MM.1S (cell line): ENCODE measurements around the gene SMIM14.
"Not testable (repeated sequence)": the region's sequence is repeated elsewhere in the genome, so short reads cannot be mapped to it uniquely, and the experiment has no call there.

Experiments used
- DNase-seq: peaks from one replicate; pipeline ENCODE4 v3.0.0-alpha.2; 2015
- H2AFZ ChIP-seq: fragments of 300-600 bp; sonication (generic); 2 replicates; pipeline ENCODE4 v1.6.0; 2016; ENCODE audit warnings: antibody characterized with exemption, low read length
- H3F3A ChIP-seq: fragments of 300-600 bp; sonication (generic); 2 replicates; pipeline ENCODE4 v1.6.1; 2016; ENCODE audit warnings: mild to moderate bottlenecking, antibody characterized with exemption, low read length, moderate library complexity, mixed read lengths; ENCODE audit not compliant: insufficient read depth
- H3K27ac ChIP-seq: fragments of 300-600 bp; sonication (generic); 2 replicates; pipeline ENCODE4 v1.5.1; 2016; ENCODE audit warnings: mild to moderate bottlenecking, low read length
- H3K27me3 ChIP-seq: fragments of 300-600 bp; sonication (generic); replicated peaks from 2 replicates; pipeline ENCODE4 v1.6.0; 2016; ENCODE audit warnings: low read length; ENCODE audit not compliant: insufficient read depth
- H3K36me3 ChIP-seq: fragments of 300-600 bp; sonication (generic); replicated peaks from 2 replicates; pipeline ENCODE4 v1.6.1; 2016; ENCODE audit warnings: mild to moderate bottlenecking, low read length, mixed read lengths; ENCODE audit not compliant: insufficient read depth
- H3K4me1 ChIP-seq: fragments of 300-600 bp; sonication (generic); 2 replicates; pipeline ENCODE4 v1.6.1; 2016; ENCODE audit warnings: low read length, mixed read lengths
- H3K4me2 ChIP-seq: fragments of 300-600 bp; sonication (generic); 2 replicates; pipeline ENCODE4 v1.6.0; 2016; ENCODE audit warnings: low read depth, low read length
- H3K4me3 ChIP-seq: fragments of 300-600 bp; sonication (generic); 2 replicates; pipeline ENCODE4 v1.5.1; 2016; ENCODE audit warnings: low read length, mixed read lengths
- H3K79me2 ChIP-seq: fragments of 300-600 bp; sonication (generic); 2 replicates; pipeline ENCODE4 v1.6.1; 2016; ENCODE audit warnings: mixed run types, low read length, mixed read lengths
- H3K9ac ChIP-seq: fragments of 300-600 bp; sonication (generic); 2 replicates; pipeline ENCODE4 v1.6.1; 2016; ENCODE audit warnings: low read length, mixed read lengths
- H3K9me2 ChIP-seq: fragments of 300-600 bp; sonication (generic); replicated peaks from 2 replicates; pipeline ENCODE4 v1.6.1; 2016; ENCODE audit warnings: mild to moderate bottlenecking, low read length, mixed read lengths; ENCODE audit not compliant: insufficient read depth
- H3K9me3 ChIP-seq: fragments of 300-600 bp; sonication (generic); replicated peaks from 2 replicates; pipeline ENCODE4 v1.6.1; 2016; ENCODE audit warnings: mild to moderate bottlenecking, low read length, mixed read lengths; ENCODE audit not compliant: insufficient read depth
- H4K20me1 ChIP-seq: fragments of 300-600 bp; sonication (generic); 2 replicates; pipeline ENCODE4 v1.6.1; 2016; ENCODE audit warnings: mild to moderate bottlenecking, low read length, moderate library complexity, mixed read lengths; ENCODE audit not compliant: insufficient read depth
- CTCF ChIP-seq: fragments of 300-600 bp; sonication (generic); IDR thresholded peaks from 2 replicates; pipeline ENCODE4 v1.5.1; 2016; ENCODE audit warnings: antibody characterized with exemption, low read length, mixed read lengths
- EZH2 ChIP-seq: fragments of 300-600 bp; sonication (generic); optimal IDR thresholded peaks from 2 replicates; pipeline ENCODE3; 2017; ENCODE audit warnings: low read depth, mild to moderate bottlenecking, antibody characterized with exemption, low read length, mixed read lengths
- EZH2phosphoT487 ChIP-seq: fragments of 300-600 bp; sonication (generic); IDR thresholded peaks from 2 replicates; pipeline ENCODE4 v1.6.1; 2018; ENCODE audit warnings: antibody characterized with exemption, low read length

SMIM14 gene

GRCh38 chr4:39548425-39549067 lies 90.1 kb downstream of the SMIM14 start:
- no peak overlapping the region for H3K27ac ChIP-seq
- H3K9me2 ChIP-seq: no peaks in the 10 kb centered on the region
- TF ChIP-seq CTCF (no peak), EZH2 (no peak), EZH2phosphoT487 (no peak)
- no peaks in the 10 kb centered on the region for H4K20me1 ChIP-seq
- no peaks in the 10 kb centered on the region for H3F3A ChIP-seq
- no peak overlapping the region for H2AFZ ChIP-seq
- no peak overlapping the region for H3K4me2 ChIP-seq
- no peak overlapping the region for H3K9ac ChIP-seq
- H3K79me2 ChIP-seq: no peaks in the 10 kb centered on the region
- H3K4me1 ChIP-seq: no peaks in the 10 kb centered on the region
- DNase-seq: no peak
- no peaks in the 10 kb centered on the region for H3K36me3 ChIP-seq
- H3K4me3 ChIP-seq: no peak overlapping the region
- no peaks in the 10 kb centered on the region for H3K27me3 ChIP-seq
- no peaks in the 10 kb centered on the region for H3K9me3 ChIP-seq

DNA sequence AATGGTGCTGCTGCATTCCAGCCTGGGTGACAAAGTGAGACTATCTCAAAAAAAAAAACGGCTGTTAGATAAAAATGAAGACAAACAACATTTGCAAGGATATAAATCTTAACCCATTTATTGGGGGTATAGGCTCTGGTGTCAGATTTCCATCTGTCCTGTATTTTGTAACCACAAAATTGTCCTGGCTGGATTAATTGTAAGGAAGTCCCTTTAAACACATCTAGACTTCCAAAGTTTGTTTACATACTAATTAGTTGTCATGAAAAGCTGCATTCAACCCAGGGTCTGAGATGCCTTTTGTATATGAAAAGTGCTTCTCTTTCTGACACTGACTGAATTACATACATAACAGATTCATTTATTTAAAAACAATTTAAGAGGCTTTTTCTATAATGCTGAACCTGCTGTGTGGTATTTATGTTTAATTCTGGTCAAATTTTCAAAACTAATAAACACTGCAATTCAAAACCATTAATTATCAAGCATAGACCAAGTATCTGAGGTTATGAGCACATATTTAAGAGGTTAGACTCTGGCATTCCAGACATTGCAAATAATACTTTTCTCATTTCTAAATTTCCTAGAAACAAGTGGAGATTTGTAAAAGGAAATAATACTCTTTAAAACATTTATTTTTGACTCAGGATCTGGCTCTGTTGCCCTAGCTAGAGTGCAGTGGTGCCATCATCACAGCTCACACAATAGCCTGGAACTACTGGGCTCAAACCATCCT lies 93.9 kb downstream of the SMIM14 start:
- Histone ChIP-seq H3K9me3 (no peaks in the 10 kb centered on the region), H2AFZ (no peak overlapping the region), H3K4me3 (no peak overlapping the region), H3K79me2 (no peaks in the 10 kb centered on the region), H3K27ac (no peak overlapping the region), H4K20me1 (no peaks in the 10 kb centered on the region), H3K9me2 (no peaks in the 10 kb centered on the region), H3K36me3 (no peaks in the 10 kb centered on the region), H3K4me1 (no peaks in the 10 kb centered on the region), H3K9ac (no peak overlapping the region), H3F3A (no peaks in the 10 kb centered on the region), H3K27me3 (no peaks in the 10 kb centered on the region), H3K4me2 (no peak overlapping the region)
- TF ChIP-seq EZH2 (no peak), EZH2phosphoT487 (no peak), CTCF (no peak)
- DNase-seq: no peak

DNA sequence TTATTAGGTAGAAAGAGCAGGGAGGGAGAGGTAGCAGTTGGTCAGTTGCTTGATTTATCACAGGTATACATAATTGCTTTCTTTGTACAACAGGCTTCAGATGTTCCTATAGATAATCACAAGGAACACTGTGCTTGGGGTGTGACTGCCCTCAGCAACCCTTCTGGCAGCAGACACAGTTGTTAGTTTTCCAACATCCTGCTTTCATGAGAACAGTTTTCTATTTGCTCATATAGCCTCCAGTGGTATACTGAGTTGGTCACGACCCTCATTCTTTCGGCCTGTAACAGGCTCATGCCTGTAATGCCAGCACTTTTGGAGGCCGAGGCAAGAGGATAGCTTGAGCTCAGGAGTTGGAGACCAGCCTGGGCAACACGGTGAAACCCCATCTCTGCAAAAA lies 94.6 kb downstream of the SMIM14 start:
- not testable (repeated sequence) for H3K4me2 ChIP-seq, H3K36me3 ChIP-seq, H3K4me1 ChIP-seq, H3K9me2 ChIP-seq, H3K79me2 ChIP-seq, H2AFZ ChIP-seq, H3K9ac ChIP-seq, H3K9me3 ChIP-seq, H4K20me1 ChIP-seq, H3F3A ChIP-seq, H3K4me3 ChIP-seq, H3K27me3 ChIP-seq, H3K27ac ChIP-seq, DNase-seq

DNA sequence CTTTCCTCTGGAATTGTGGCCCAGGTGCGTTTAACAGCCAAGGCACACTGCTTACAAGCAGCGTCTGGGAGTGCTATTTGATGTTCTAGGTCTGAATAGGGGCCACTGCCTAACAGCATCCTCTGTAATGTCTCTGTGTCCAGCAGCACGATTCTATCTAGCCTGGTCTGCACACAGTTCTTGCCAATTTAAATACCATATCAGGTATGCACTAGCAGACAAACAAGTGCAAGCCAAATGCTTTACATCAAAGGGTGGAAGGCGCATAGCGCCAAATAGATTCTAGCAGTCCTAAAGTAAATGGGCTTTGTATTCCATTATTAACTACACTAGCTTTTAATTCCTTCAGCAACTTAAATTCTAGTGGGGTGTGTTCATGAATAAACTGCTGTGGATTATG lies 95.6 kb downstream of the SMIM14 start:
- no peaks in the 10 kb centered on the region for H3K27me3 ChIP-seq
- H3K9me2 ChIP-seq: no peaks in the 10 kb centered on the region
- H3K9ac ChIP-seq: no peak overlapping the region
- H3K4me2 ChIP-seq: no peak overlapping the region
- H4K20me1 ChIP-seq: no peaks in the 10 kb centered on the region
- no peaks in the 10 kb centered on the region for H3K36me3 ChIP-seq
- no peaks in the 10 kb centered on the region for H3K9me3 ChIP-seq
- no peak overlapping the region for H2AFZ ChIP-seq
- H3K4me3 ChIP-seq: no peak overlapping the region
- no peaks in the 10 kb centered on the region for H3F3A ChIP-seq
- no peaks in the 10 kb centered on the region for H3K79me2 ChIP-seq
- H3K4me1 ChIP-seq: no peaks in the 10 kb centered on the region
- H3K27ac ChIP-seq: no peak overlapping the region
- no peak for TF ChIP-seq EZH2phosphoT487
- no peak for TF ChIP-seq CTCF
- no peak for TF ChIP-seq EZH2
- no peak for DNase-seq
